Parathyroid adenoma (tissue), 2 donors: ENCODE results near the gene PDE4D.
"Not testable (repeated sequence)": the region's sequence is repeated elsewhere in the genome, so short reads cannot be mapped to it uniquely, and the experiment has no call there.

Experiments used
- H2AFZ ChIP-seq: fragments of 300-600 bp; sonication (generic); one replicate; pipeline ENCODE4 v1.7.0; 2017; ENCODE audit warnings: antibody characterized with exemption, mild to moderate bottlenecking
- H3K27ac ChIP-seq: fragments of 300-600 bp; sonication (generic); one replicate; pipeline ENCODE4 v1.7.0; 2017
- H3K27me3 ChIP-seq: fragments of 300-600 bp; sonication (generic); one replicate; pipeline ENCODE4 v1.7.0; 2017; ENCODE audit warnings: low read length; ENCODE audit not compliant: control insufficient read depth, insufficient read depth
- H3K36me3 ChIP-seq: fragments of 300-600 bp; sonication (generic); one replicate; pipeline ENCODE4 v1.7.0; 2017; ENCODE audit warnings: low read length; ENCODE audit not compliant: control insufficient read depth, insufficient read depth
- H3K4me1 ChIP-seq: fragments of 300-600 bp; sonication (generic); one replicate; pipeline ENCODE4 v1.7.0; 2017; ENCODE audit warnings: control low read depth
- H3K4me2 ChIP-seq: fragments of 300-600 bp; sonication (generic); one replicate; pipeline ENCODE4 v1.7.0; 2017; ENCODE audit warnings: low read length
- H3K4me3 ChIP-seq: fragments of 300-600 bp; sonication (generic); one replicate; pipeline ENCODE4 v1.7.0; 2017; ENCODE audit warnings: low read depth, low read length
- H3K79me2 ChIP-seq: fragments of 300-600 bp; sonication (generic); one replicate; pipeline ENCODE4 v1.7.0; 2017; ENCODE audit warnings: control low read depth
- H3K9ac ChIP-seq: fragments of 300-600 bp; sonication (generic); one replicate; pipeline ENCODE4 v1.7.0; 2017; ENCODE audit warnings: mild to moderate bottlenecking
- H3K9me3 ChIP-seq: fragments of 300-600 bp; sonication (generic); one replicate; pipeline ENCODE4 v1.7.0; 2017; ENCODE audit warnings: low read length; ENCODE audit not compliant: control insufficient read depth
- CTCF ChIP-seq: fragments of 300-600 bp; sonication (generic); IDR thresholded peaks from one replicate; pipeline ENCODE4 v1.7.0; 2017; ENCODE audit warnings: antibody characterized with exemption, mild to moderate bottlenecking
- donor health status: primary hyperparathyroidism.

PDE4D gene

DNA sequence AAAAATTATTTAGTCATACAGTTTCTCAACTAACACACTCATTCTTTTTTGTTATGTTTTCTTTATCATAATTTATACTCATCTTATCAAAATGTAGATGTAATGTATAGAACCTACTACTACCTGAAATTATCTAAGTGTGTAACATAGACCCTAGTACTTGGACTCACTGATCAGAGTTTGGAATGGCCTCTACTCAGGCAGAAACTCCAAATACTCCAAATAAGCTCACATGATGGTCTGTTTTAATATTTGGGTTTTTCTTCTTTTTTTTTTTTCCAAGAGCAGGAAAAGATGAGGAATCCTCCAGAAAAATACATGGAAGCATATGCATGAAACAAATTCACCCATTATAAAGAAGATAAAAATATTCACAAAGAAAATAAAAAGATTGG lies 126.3 kb downstream of the PDE4D start:
- no peak overlapping the region for H3K4me2 ChIP-seq
- H3K27ac ChIP-seq: no peak overlapping the region
- H3K36me3 ChIP-seq: no peaks in the 10 kb centered on the region
- H3K4me3 ChIP-seq: no peak overlapping the region
- no peak overlapping the region for H2AFZ ChIP-seq
- H3K9ac ChIP-seq: no peak overlapping the region
- no peaks in the 10 kb centered on the region for H3K27me3 ChIP-seq
- H3K79me2 ChIP-seq: no peaks in the 10 kb centered on the region
- TF ChIP-seq CTCF: no peak
- no peaks in the 10 kb centered on the region for H3K4me1 ChIP-seq
- H3K9me3 ChIP-seq: no peaks in the 10 kb centered on the region

- Histone ChIP-seq H3K9me3 (no peaks in the 10 kb centered on the region), H3K9ac (no peak overlapping the region), H3K79me2 (no peaks in the 10 kb centered on the region), H3K27ac (no peak overlapping the region), H3K36me3 (no peaks in the 10 kb centered on the region), H2AFZ (no peak overlapping the region), H3K27me3 (no peaks in the 10 kb centered on the region), H3K4me2 (no peak overlapping the region), H3K4me1 (no peaks in the 10 kb centered on the region), H3K4me3 (peak overlapping the region; percentile 6)
- no peak for TF ChIP-seq CTCF
Observed at GRCh38 chr5:59766427-59767210, 126.9 kb downstream of the PDE4D start.

DNA sequence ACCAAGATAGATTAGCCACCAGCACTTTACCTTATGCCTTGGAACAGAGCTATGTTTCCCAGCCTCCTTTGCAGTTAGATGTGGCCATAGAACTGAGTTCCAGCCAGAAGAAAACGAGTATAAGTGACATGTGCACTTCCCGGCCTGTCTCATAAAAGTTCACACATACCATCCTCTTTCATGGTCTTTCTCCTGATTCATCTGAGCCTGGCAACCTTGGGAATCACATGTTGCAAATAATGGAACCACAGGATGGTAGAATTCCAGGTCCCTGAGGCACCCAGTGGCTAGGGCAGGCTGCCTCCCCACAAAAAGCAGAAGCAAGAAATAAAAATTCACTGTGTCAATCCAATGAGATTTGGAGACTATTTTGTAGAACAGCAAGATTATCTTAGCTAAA lies 128.1 kb downstream of the PDE4D start:
- Histone ChIP-seq H3K27me3 (no peaks in the 10 kb centered on the region), H3K4me3 (no peak overlapping the region), H3K9me3 (no peaks in the 10 kb centered on the region), H3K4me1 (no peaks in the 10 kb centered on the region), H3K36me3 (no peaks in the 10 kb centered on the region), H3K4me2 (no peak overlapping the region), H3K79me2 (no peaks in the 10 kb centered on the region), H2AFZ (no peak overlapping the region), H3K27ac (no peak overlapping the region), H3K9ac (no peak overlapping the region)
- TF ChIP-seq CTCF: no peak

DNA sequence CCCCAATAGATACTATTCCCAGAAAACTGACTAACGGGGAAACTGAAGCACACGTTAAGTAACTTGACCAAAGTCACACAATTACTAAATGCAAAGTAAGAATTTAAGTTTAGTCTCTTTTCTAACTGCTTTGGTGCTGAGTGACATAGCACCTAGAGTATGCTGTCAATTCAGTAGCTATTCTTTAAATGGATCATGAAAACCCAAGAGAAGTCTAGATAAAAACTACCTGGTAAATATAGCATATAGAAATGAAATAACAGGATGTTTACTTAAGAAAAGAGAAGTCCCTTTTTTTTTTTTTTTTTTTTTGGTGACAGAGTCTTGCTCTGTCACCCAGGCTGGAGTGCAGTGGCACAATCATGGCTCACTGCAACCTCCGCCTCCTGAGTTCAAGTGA lies 129.2 kb downstream of the PDE4D start:
- Histone ChIP-seq H3K4me1 (no peaks in the 10 kb centered on the region), H3K27me3 (no peaks in the 10 kb centered on the region), H3K4me3 (no peak overlapping the region), H3K79me2 (no peaks in the 10 kb centered on the region), H3K9ac (no peak overlapping the region), H3K4me2 (no peak overlapping the region), H2AFZ (no peak overlapping the region), H3K36me3 (no peaks in the 10 kb centered on the region), H3K9me3 (no peaks in the 10 kb centered on the region), H3K27ac (no peak overlapping the region)
- no peak for TF ChIP-seq CTCF

DNA sequence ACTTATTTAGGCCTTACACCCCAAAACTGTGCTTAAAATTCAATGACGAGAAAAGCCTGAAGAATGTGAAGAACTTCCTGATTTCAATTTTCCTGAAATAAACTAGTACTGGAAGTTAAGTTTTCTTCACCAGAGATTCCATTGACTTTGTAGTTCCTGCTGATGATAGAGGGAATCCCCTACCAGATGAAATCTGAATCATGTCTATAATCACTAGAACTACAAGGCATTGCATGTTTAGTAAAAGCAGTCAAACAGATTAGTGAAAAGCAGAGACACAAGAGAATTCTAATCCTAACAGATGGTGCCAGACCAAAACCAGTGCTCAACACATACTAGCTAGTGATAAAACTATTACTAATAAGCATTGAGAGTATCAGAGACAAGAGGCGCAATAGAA lies 130.0 kb downstream of the PDE4D start:
- H3K27ac ChIP-seq: no peak overlapping the region
- H3K4me2 ChIP-seq: no peak overlapping the region
- no peak for TF ChIP-seq CTCF
- no peaks in the 10 kb centered on the region for H3K9me3 ChIP-seq
- no peaks in the 10 kb centered on the region for H3K36me3 ChIP-seq
- H2AFZ ChIP-seq: no peak overlapping the region
- no peak overlapping the region for H3K4me3 ChIP-seq
- H3K79me2 ChIP-seq: no peaks in the 10 kb centered on the region
- no peaks in the 10 kb centered on the region for H3K27me3 ChIP-seq
- no peak overlapping the region for H3K9ac ChIP-seq
- no peaks in the 10 kb centered on the region for H3K4me1 ChIP-seq

DNA sequence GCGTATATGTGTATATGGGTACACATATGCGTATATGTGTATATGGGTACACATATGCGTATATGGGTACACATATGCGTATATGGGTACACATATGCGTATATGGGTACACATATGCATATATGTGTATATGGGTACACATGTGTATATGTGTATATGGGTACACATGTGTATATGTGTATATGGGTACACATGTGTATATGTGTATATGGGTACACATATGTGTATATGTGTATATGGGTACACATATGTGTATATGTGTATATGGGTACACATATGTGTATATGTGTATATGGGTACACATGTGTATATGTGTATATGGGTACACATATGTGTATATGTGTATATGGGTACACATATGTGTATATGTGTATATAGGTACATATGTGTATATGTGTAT lies 131.3 kb downstream of the PDE4D start:
- not testable (repeated sequence) for H3K4me1 ChIP-seq, H3K27ac ChIP-seq, H3K9me3 ChIP-seq, H3K27me3 ChIP-seq, H3K4me3 ChIP-seq, H3K9ac ChIP-seq, H3K36me3 ChIP-seq, H3K4me2 ChIP-seq, H3K79me2 ChIP-seq, H2AFZ ChIP-seq
